Stimulated activated CD4-positive, alpha-beta T cell treated with anti-CD3 and anti-CD28 coated beads, Interleukin-12 subunit alpha, Interleukin-12 subunit beta, amount 100 ng/mL, for 24 hours (primary cell): ENCODE data around the gene RAD23B.
"Not testable (repeated sequence)": the region's sequence is repeated elsewhere in the genome, so short reads cannot be mapped to it uniquely, and the experiment has no call there.

Experiments used
- DNase-seq, 2 experiments: peaks; one replicate each; pipeline ENCODE4 v3.0.0-alpha.2; 2020; ENCODE audit warnings: low read depth in 2 of 2

Gene RAD23B

GRCh38 chr9:107282759-107283622, at the start of gene RAD23B:
RAD23B (plus strand) TSS chr9:107283279; CDS start chr9:107283630, 351 bp downstream.
- DNase-seq, result peak; percentile 97 to 98

DNA sequence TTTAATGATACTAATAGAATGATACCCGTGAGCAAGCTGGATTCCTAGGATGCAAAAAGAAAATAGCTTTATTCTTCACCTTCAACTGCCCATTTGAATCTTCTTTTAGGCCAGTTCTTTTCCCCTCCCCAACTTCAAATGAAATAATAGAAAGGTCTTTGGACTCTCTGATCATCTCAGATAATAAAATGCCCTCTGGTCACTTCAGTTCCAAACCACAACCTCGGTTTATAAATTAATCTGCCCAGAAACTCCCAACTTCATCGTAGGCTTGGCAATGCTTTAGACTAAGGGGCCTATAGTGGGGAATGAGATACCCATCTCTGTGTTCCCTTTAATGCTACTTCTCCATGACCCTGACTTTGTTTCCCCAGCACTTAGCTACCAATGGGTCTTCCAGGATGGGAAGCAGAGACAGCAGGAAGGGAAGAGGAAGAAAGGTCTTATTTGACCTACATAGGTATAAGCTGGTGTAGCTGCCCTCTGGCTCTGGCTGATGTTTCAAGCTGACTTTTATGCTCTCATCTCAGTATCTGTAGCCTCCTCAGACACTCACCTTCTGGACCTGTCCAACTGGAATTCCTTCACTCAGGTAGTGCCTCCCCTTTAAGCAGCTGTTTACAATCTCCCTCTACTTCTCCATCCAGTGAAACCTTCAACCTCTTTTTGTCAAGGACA, 47.2 kb upstream of the RAD23B start:
- no peak for DNase-seq

- DNase-seq, result no peak
These were observed 45.2 kb upstream of the RAD23B start for GRCh38 chr9:107237873-107238272.

GRCh38 chr9:107239474-107239873, 43.6 kb upstream of the RAD23B start:
- DNase-seq, result no peak

DNA sequence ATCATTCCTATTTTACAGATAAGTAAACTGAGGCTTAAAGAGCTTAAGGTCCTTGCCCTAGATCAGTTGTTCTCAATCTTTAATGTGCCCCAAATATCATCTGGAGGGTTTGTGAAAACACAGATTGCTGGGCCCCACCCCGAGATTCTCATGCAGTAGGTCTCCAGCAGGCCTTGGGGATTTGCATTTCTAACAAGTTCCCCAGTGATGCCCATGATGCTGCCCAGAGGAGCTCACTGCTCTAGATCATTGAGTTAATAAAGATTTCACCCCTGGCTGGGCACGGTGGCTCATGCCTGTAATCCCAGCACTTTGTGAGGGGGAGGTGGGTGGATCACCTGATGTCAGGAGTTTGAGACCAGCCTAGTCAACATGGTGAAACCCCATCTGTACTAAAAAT, 42.8 kb upstream of the RAD23B start:
- DNase-seq, result no peak

DNA sequence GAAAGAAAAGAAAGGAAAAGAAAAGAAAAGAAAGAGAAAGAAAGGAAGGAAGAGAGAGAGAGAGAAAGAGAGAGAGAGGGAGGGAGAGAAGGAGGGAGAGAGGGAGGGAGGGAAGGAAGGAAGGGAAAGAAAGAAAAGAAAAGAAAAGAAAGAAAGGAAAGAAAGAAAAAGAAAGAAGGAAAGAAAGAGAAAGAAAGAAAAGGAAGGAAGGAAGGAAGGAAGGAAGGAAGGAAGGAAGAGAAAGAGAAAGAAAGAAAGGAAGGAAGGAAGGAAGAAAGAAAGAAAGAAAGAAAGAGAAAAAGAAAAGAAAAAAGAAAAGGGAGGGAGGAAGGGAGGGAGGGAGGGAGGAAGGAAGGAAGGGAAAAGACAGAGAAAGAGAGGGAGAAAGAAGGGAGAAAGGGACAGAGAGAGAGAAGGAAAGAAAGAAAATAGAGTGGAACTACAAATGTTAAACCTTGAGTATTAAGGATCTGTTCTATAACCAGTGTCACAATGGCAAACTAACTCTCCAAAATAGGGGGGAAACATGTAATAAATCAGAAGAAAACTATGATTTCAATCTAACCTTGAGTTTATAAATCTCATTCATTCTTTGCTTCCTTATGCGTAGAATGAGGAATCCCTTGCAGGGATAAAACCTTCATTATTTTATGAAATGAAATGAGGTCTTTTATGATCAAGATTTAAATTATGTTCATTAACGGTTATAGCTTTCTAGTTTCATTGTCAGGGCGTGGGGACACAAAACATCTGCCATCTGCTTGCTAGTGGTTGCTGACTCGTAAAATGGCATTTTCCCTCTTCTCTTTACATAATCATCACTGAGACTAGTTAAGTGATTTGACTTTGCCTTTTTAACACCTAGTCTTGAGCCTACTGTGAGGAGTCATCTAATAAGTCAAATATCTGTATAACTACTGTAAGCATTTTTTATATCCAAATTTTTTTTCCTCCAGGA, 40.7 kb upstream of the RAD23B start:
- DNase-seq, result no peak

GRCh38 chr9:107243742-107244141, 39.3 kb upstream of the RAD23B start:
- DNase-seq, result peak; percentile 21 to 23

DNA sequence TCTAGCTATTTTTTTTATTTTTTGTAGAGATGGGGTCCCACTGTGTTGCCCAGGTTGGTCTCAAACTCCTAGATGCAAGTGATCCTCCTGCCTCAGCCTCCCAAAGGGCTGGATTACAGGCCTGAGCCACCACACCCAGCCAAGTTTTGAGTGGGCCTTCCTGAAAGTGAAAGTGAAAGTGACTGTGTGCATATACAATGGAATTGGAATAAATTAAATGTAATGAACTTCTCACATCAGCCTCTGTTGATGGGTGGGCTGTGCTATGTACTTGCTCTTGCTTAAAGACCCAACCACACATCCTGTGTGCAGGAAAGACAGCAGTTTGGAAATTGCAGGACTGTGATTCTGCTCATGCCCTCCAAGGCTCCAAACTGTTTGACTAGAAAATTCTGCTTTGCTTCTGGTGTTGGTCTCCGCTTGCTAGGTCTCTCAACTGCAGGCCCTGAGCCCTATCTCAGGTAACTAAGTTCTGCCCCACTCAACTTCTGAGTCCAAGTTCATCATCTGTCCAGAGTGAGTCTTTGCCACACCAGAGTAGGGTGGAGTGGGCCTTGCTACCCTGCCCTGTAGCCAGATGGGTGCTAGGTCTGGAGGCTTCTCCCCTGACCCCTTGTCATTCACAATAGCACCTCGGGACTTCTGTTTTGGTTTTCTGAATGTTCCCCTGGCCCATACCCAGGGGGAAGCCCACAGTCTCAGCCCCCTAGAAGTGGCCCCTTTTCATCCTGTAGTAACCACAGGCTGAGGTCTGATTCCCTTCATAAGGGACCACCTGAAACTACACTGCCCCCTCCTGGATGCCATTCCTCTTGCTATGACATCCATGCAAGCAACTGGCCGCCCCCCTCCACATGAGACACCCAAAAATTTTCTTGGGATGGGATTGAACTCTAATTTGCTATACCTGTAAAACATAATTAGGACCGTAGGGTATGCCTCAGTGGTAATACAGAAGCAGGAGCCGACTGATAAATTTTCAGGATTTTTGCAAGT, 36.5 kb upstream of the RAD23B start:
- no peak for DNase-seq

DNA sequence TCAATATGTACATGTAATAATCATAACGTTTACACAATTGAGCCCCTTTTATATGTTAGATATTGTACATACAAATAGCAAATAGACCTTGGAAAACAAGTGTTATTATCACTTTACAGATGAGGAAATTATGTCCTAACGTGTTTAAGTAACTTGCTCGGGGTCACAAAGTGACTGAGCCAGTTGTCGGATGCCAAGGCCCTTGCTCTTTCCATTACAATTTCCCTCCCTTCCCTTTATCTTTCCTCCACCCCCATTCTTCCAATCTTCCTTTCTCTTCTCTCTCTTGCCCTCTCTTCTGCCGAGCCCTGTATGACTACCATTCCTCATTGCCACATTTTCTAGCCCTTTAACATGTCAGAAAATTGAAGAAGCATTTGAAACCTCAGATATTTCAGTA, 34.4 kb upstream of the RAD23B start:
- DNase-seq, result no peak

- no peak for DNase-seq
These were observed 33.9 kb upstream of the RAD23B start for GRCh38 chr9:107249131-107249533.

DNA sequence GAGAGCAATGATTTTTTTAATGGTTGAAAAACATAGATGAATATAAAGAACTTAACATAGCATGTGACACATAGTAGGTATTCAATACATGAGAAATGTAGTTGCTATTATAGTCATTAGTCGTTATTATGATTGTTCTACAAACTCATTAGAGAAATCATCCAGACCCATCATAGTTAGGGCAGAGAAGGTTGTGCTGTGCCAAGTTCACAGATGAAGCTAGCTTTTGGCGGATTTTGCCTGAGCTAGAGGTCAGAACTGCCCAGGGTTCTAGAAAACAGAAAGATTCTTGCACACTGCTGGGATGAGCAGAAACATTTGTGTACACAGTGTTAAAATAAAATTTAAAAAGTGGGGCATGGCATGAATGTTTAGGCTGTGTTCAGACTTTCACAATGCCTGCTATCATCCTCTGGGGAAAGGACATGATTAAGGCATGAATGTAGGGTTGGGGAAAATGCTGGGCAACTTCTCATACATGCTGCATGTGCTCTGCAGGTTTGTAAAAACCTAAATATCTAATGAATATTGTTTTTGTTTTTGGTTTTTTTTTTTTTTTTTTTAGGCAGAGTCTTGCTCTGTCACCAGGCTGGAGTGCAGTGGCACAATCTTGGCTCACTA, 33.3 kb upstream of the RAD23B start:
- no peak for DNase-seq

DNA sequence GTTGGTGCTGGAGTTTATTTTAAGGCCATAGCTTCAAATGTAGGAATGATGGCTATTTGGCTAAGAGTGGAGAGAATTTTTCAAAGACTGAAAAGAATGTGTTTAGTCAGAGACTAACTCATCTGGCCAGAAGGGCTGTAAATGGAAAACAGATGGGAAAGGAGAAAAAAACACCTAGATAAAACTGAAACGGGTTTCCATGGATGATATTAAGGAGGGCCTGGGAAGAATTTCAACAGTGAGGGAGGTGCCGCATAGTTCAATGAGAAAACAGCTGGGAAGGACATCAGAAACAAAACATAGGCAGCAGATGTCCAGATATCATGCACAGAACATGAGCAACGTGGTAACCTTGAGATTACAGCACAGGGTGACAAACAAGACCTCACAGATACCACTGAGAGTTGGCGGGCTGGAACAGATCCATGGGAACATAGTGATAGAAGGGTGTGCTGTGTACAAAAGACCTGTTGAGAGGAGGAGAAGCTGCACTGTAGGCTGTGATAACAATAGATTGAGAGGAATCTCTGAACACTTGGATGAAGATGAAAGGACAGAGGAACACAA, 31.2 kb upstream of the RAD23B start:
- no peak for DNase-seq

- no peak for DNase-seq
These were observed 24.2 kb upstream of the RAD23B start for GRCh38 chr9:107258919-107259318.

- not testable (repeated sequence) for DNase-seq
These were observed 23.2 kb upstream of the RAD23B start for GRCh38 chr9:107259751-107260313.

GRCh38 chr9:107260437-107261081, 22.5 kb upstream of the RAD23B start:
- DNase-seq, result no peak

DNA sequence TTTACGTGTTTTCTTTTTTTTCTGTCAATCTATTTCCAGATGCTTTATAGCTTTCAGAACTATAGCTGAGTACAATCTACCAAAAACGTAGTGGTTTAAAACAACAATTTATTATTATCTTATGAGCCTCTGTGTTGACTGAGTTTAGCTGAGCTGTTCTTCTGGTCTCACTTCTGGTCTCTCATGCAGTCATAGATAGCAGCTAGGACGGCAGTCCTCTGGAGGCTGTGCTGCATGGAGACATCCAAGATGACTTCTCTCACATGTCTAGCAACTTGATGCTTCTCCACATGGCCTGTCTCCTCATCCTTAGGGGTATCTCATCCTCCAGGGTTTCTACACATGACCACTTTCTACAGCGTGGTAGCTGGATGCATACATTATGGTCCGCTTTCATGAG, 22.0 kb upstream of the RAD23B start:
- no peak for DNase-seq

DNA sequence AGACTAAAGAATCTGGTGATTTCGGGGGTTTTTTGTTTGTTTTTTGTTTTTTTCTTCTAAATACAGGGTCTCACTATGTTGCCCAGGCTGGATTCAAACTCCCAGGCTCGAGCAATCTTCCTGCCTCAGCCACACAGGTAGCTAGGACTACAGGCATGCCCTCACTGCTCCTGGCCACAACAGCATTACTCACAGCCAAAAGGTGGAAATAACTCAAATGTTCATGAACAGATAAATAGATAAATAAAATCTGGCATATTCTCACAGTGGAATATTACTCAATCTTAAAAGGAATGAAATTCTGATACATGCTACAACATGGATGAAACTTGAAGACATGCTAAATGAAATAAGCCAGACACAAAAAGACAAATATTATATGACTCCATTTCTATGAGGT, 19.8 kb upstream of the RAD23B start:
- DNase-seq, result no peak

GRCh38 chr9:107266624-107267368, 16.3 kb upstream of the RAD23B start:
- no peak for DNase-seq
